ENCODE measurements around the gene SUCNR1.
"Not testable (repeated sequence)": the region's sequence is repeated elsewhere in the genome, so short reads cannot be mapped to it uniquely, and the experiment has no call there.

Gene SUCNR1

GRCh38 chr3:151850065-151850464 is 23.4 kb upstream of the SUCNR1 start:
- H3K27ac ChIP-seq (ENCODE audit: insufficient read depth, low read length, poor library complexity, severe bottlenecking); H3K4me3 ChIP-seq (ENCODE audit: insufficient read depth, low read depth, low read length, poor library complexity, severe bottlenecking); H3K9me3 ChIP-seq (ENCODE audit: control insufficient read depth, low read length); H3K36me3 ChIP-seq (ENCODE audit: control insufficient read depth, insufficient read depth, low read length); H3K4me1 ChIP-seq (ENCODE audit: control insufficient read depth, insufficient read depth, low read length, poor library complexity, severe bottlenecking); H3K27me3 ChIP-seq (replicated peaks; ENCODE audit: control insufficient read depth, insufficient read depth, low read length, poor library complexity, severe bottlenecking); DNase-seq: not testable (repeated sequence)

GRCh38 chr3:151852074-151852811 is 21.2 kb upstream of the SUCNR1 start:
- H3K27me3 ChIP-seq (replicated peaks; ENCODE audit: control insufficient read depth, insufficient read depth, low read length, poor library complexity, severe bottlenecking) = no peaks in the 10 kb centered on the region

GRCh38 chr3:151856118-151856517 is 17.3 kb upstream of the SUCNR1 start:
- Histone ChIP-seq H3K4me1 (ENCODE audit: control insufficient read depth, insufficient read depth, low read length, poor library complexity, severe bottlenecking) (no peaks in the 10 kb centered on the region), H3K27me3 (replicated peaks; ENCODE audit: control insufficient read depth, insufficient read depth, low read length, poor library complexity, severe bottlenecking) (no peaks in the 10 kb centered on the region), H3K9me3 (ENCODE audit: control insufficient read depth, low read length) (no peaks in the 10 kb centered on the region), H3K4me3 (ENCODE audit: insufficient read depth, low read depth, low read length, poor library complexity, severe bottlenecking) (no peak overlapping the region), H3K36me3 (ENCODE audit: control insufficient read depth, insufficient read depth, low read length) (no peaks in the 10 kb centered on the region), H3K27ac (ENCODE audit: insufficient read depth, low read length, poor library complexity, severe bottlenecking) (no peak overlapping the region)
- no peak for DNase-seq

More at GRCh38 chr3:151852074-151852811, 21.2 kb upstream of the SUCNR1 start:
- DNase-seq = no peak
- Histone ChIP-seq H3K36me3 (ENCODE audit: control insufficient read depth, insufficient read depth, low read length) (no peaks in the 10 kb centered on the region), H3K4me3 (ENCODE audit: insufficient read depth, low read depth, low read length, poor library complexity, severe bottlenecking) (no peak overlapping the region), H3K27ac (ENCODE audit: insufficient read depth, low read length, poor library complexity, severe bottlenecking) (no peak overlapping the region), H3K4me1 (ENCODE audit: control insufficient read depth, insufficient read depth, low read length, poor library complexity, severe bottlenecking) (no peaks in the 10 kb centered on the region), H3K9me3 (ENCODE audit: control insufficient read depth, low read length) (no peaks in the 10 kb centered on the region)

GRCh38 chr3:151856641-151857040 is 16.8 kb upstream of the SUCNR1 start:
- no peak for DNase-seq
- no peaks in the 10 kb centered on the region for H3K9me3 ChIP-seq (ENCODE audit: control insufficient read depth, low read length)
- no peaks in the 10 kb centered on the region for H3K4me1 ChIP-seq (ENCODE audit: control insufficient read depth, insufficient read depth, low read length, poor library complexity, severe bottlenecking)

GRCh38 chr3:151859233-151859673 is 14.2 kb upstream of the SUCNR1 start:
- no peak for DNase-seq

More at GRCh38 chr3:151856641-151857040, 16.8 kb upstream of the SUCNR1 start:
- no peak overlapping the region for H3K27ac ChIP-seq (ENCODE audit: insufficient read depth, low read length, poor library complexity, severe bottlenecking)
- H3K36me3 ChIP-seq (ENCODE audit: control insufficient read depth, insufficient read depth, low read length) = no peaks in the 10 kb centered on the region
- H3K4me3 ChIP-seq (ENCODE audit: insufficient read depth, low read depth, low read length, poor library complexity, severe bottlenecking) = no peak overlapping the region
- no peaks in the 10 kb centered on the region for H3K27me3 ChIP-seq (replicated peaks; ENCODE audit: control insufficient read depth, insufficient read depth, low read length, poor library complexity, severe bottlenecking)

GRCh38 chr3:151859905-151860304 is 13.5 kb upstream of the SUCNR1 start:
- no peaks in the 10 kb centered on the region for H3K9me3 ChIP-seq (ENCODE audit: control insufficient read depth, low read length)
- H3K27ac ChIP-seq (ENCODE audit: insufficient read depth, low read length, poor library complexity, severe bottlenecking) = no peak overlapping the region

More at GRCh38 chr3:151859233-151859673, 14.2 kb upstream of the SUCNR1 start:
- Histone ChIP-seq H3K36me3 (ENCODE audit: control insufficient read depth, insufficient read depth, low read length) (no peaks in the 10 kb centered on the region), H3K9me3 (ENCODE audit: control insufficient read depth, low read length) (no peaks in the 10 kb centered on the region), H3K4me3 (ENCODE audit: insufficient read depth, low read depth, low read length, poor library complexity, severe bottlenecking) (no peak overlapping the region), H3K27ac (ENCODE audit: insufficient read depth, low read length, poor library complexity, severe bottlenecking) (no peak overlapping the region), H3K4me1 (ENCODE audit: control insufficient read depth, insufficient read depth, low read length, poor library complexity, severe bottlenecking) (no peaks in the 10 kb centered on the region), H3K27me3 (replicated peaks; ENCODE audit: control insufficient read depth, insufficient read depth, low read length, poor library complexity, severe bottlenecking) (no peaks in the 10 kb centered on the region)

GRCh38 chr3:151863611-151864010 is 9.8 kb upstream of the SUCNR1 start:
- no peaks in the 10 kb centered on the region for H3K4me1 ChIP-seq (ENCODE audit: control insufficient read depth, insufficient read depth, low read length, poor library complexity, severe bottlenecking)
- no peaks in the 10 kb centered on the region for H3K27me3 ChIP-seq (replicated peaks; ENCODE audit: control insufficient read depth, insufficient read depth, low read length, poor library complexity, severe bottlenecking)
- no peaks in the 10 kb centered on the region for H3K9me3 ChIP-seq (ENCODE audit: control insufficient read depth, low read length)
- no peak overlapping the region for H3K4me3 ChIP-seq (ENCODE audit: insufficient read depth, low read depth, low read length, poor library complexity, severe bottlenecking)
- DNase-seq = no peak
- no peak overlapping the region for H3K27ac ChIP-seq (ENCODE audit: insufficient read depth, low read length, poor library complexity, severe bottlenecking)
- no peaks in the 10 kb centered on the region for H3K36me3 ChIP-seq (ENCODE audit: control insufficient read depth, insufficient read depth, low read length)

More at GRCh38 chr3:151859905-151860304, 13.5 kb upstream of the SUCNR1 start:
- Histone ChIP-seq H3K4me1 (ENCODE audit: control insufficient read depth, insufficient read depth, low read length, poor library complexity, severe bottlenecking) (no peaks in the 10 kb centered on the region), H3K4me3 (ENCODE audit: insufficient read depth, low read depth, low read length, poor library complexity, severe bottlenecking) (no peak overlapping the region), H3K36me3 (ENCODE audit: control insufficient read depth, insufficient read depth, low read length) (no peaks in the 10 kb centered on the region), H3K27me3 (replicated peaks; ENCODE audit: control insufficient read depth, insufficient read depth, low read length, poor library complexity, severe bottlenecking) (no peaks in the 10 kb centered on the region)
- no peak for DNase-seq

GRCh38 chr3:151864423-151865101 is 8.9 kb upstream of the SUCNR1 start:
- DNase-seq = no peak
- H3K4me3 ChIP-seq (ENCODE audit: insufficient read depth, low read depth, low read length, poor library complexity, severe bottlenecking) = no peak overlapping the region
- no peak overlapping the region for H3K27ac ChIP-seq (ENCODE audit: insufficient read depth, low read length, poor library complexity, severe bottlenecking)
- no peaks in the 10 kb centered on the region for H3K9me3 ChIP-seq (ENCODE audit: control insufficient read depth, low read length)
- H3K27me3 ChIP-seq (replicated peaks; ENCODE audit: control insufficient read depth, insufficient read depth, low read length, poor library complexity, severe bottlenecking) = no peaks in the 10 kb centered on the region
- H3K36me3 ChIP-seq (ENCODE audit: control insufficient read depth, insufficient read depth, low read length) = no peaks in the 10 kb centered on the region
- no peaks in the 10 kb centered on the region for H3K4me1 ChIP-seq (ENCODE audit: control insufficient read depth, insufficient read depth, low read length, poor library complexity, severe bottlenecking)

- H3K4me1 ChIP-seq (ENCODE audit: control insufficient read depth, insufficient read depth, low read length, poor library complexity, severe bottlenecking) = no peaks in the 10 kb centered on the region
- H3K4me3 ChIP-seq (ENCODE audit: insufficient read depth, low read depth, low read length, poor library complexity, severe bottlenecking) = no peak overlapping the region
- no peaks in the 10 kb centered on the region for H3K36me3 ChIP-seq (ENCODE audit: control insufficient read depth, insufficient read depth, low read length)
- H3K27ac ChIP-seq (ENCODE audit: insufficient read depth, low read length, poor library complexity, severe bottlenecking) = no peak overlapping the region
- no peaks in the 10 kb centered on the region for H3K27me3 ChIP-seq (replicated peaks; ENCODE audit: control insufficient read depth, insufficient read depth, low read length, poor library complexity, severe bottlenecking)
- H3K9me3 ChIP-seq (ENCODE audit: control insufficient read depth, low read length) = no peaks in the 10 kb centered on the region
- no peak for DNase-seq
Measured at GRCh38 chr3:151866711-151867410, 6.6 kb upstream of the SUCNR1 start.

GRCh38 chr3:151867666-151868065 is 5.8 kb upstream of the SUCNR1 start:
- H3K36me3 ChIP-seq (ENCODE audit: control insufficient read depth, insufficient read depth, low read length) = no peaks in the 10 kb centered on the region
- DNase-seq = no peak

More at GRCh38 chr3:151867666-151868065, 5.8 kb upstream of the SUCNR1 start:
- Histone ChIP-seq H3K4me3 (ENCODE audit: insufficient read depth, low read depth, low read length, poor library complexity, severe bottlenecking) (no peak overlapping the region), H3K27ac (ENCODE audit: insufficient read depth, low read length, poor library complexity, severe bottlenecking) (no peak overlapping the region), H3K4me1 (ENCODE audit: control insufficient read depth, insufficient read depth, low read length, poor library complexity, severe bottlenecking) (no peaks in the 10 kb centered on the region), H3K27me3 (replicated peaks; ENCODE audit: control insufficient read depth, insufficient read depth, low read length, poor library complexity, severe bottlenecking) (no peaks in the 10 kb centered on the region), H3K9me3 (ENCODE audit: control insufficient read depth, low read length) (no peaks in the 10 kb centered on the region)

Data from effector memory CD4-positive, alpha-beta T cell (primary cell).